Bronchus fibroblast of lung (primary cell): Measurements from ENCODE around the gene KCNJ5. TPM values are rescaled to one million over a fixed set of nuclear protein-coding genes. Genes with fewer than 3 reads are reported as not detected.

ENCODE experiments used
- total RNA-seq: library from RNA; depleted of rRNA; stranded (reverse); fragments of >200 nt; gene quantifications from 2 replicates; pipeline ENCODE4 v1.2.3, GENCODE V29; 2015

The KCNJ5 gene
- total RNA-seq = under 0.01 TPM in 1 of 2 replicates, not detected in the other

GRCh38 chr11:128890543-128891368 lies at the start of gene KCNJ5:
TSS of gene KCNJ5 (plus strand) at chr11:128891356. CDS start at chr11:128911274, 19,918 bp downstream.

GRCh38 chr11:128867277-128867676 lies 23.9 kb upstream of the KCNJ5 start, which contains the start of gene KCNJ1:
TSS of gene KCNJ1 (minus strand) at chr11:128867296. CDS start at chr11:128840243, 27,053 bp downstream.

GRCh38 chr11:128942817-128943427 lies 51.8 kb downstream of the KCNJ5 start, which contains the start of gene TP53AIP1:
TSS of gene TP53AIP1 (minus strand) at chr11:128942871. CDS start at chr11:128937818, 5,053 bp downstream.

Other genes with a start within 250 kb of the KCNJ5 start
- gene FLI1, start 197.3 kb upstream of the KCNJ5 start, total RNA-seq = 3.0 and 4.8 TPM in 2 replicates
- not detected in 2 replicates for gene KCNJ1, start 24.1 kb upstream of the KCNJ5 start, total RNA-seq
- gene TP53AIP1, start 51.5 kb downstream of the KCNJ5 start, total RNA-seq = not detected in 2 replicates